ENCODE measurements around the gene ZNF195.
"Not testable (repeated sequence)": the region's sequence is repeated elsewhere in the genome, so short reads cannot be mapped to it uniquely, and the experiment has no call there.

The ZNF195 gene

GRCh38 chr11:3402181-3402860 lies 23.4 kb upstream of the ZNF195 start:
- not testable (repeated sequence) for DNase-seq

DNA sequence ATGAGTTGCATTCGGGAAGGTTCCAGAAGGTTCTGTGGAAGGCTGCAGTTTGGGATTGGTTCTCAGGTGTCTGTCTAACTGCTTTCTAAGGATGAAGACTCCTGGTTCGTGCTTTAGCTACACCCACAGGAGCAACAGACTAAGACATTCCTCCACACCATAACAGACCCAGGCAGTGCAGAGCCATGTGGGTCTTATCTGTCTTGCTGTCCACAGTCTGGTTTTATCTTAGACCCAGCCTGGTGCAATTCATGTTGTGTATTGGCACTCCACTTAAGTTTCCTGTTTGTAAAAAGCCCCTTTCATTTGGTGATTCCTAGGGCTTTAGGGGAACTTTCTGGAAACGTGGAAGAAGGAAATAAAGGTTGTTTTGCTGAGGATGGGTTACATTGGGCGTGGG lies 22.1 kb upstream of the ZNF195 start:
- DNase-seq = not testable (repeated sequence)

GRCh38 chr11:3398509-3398908 lies 19.6 kb upstream of the ZNF195 start:
- DNase-seq = peak in 1 of 3 donors; percentile 25

- not testable (repeated sequence) for DNase-seq
Measured at GRCh38 chr11:3398106-3398505, 19.2 kb upstream of the ZNF195 start.

DNA sequence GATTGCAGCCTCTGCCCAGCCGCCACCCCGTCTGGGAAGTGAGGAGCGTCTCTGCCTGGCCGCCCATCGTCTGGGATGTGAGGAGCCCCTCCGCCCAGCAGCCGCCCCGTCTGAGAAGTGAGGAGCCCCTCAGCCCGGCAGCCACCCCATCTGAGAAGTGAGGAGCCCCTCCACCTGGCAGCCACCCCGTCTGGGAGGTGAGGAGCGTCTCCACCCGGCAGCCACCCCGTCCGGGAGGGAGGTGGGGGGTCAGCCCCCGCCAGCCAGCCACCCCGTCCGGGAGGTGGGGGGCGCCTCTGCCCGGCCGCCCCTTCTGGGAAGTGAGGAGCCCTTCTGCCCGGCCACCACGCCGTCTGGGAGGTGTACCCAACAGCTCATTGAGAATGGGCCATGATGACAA lies 18.3 kb upstream of the ZNF195 start:
- DNase-seq = not testable (repeated sequence)

GRCh38 chr11:3395468-3395867 lies 16.5 kb upstream of the ZNF195 start:
- not testable (repeated sequence) for DNase-seq

GRCh38 chr11:3394956-3395355 lies 16.0 kb upstream of the ZNF195 start:
- DNase-seq = not testable (repeated sequence)

DNA sequence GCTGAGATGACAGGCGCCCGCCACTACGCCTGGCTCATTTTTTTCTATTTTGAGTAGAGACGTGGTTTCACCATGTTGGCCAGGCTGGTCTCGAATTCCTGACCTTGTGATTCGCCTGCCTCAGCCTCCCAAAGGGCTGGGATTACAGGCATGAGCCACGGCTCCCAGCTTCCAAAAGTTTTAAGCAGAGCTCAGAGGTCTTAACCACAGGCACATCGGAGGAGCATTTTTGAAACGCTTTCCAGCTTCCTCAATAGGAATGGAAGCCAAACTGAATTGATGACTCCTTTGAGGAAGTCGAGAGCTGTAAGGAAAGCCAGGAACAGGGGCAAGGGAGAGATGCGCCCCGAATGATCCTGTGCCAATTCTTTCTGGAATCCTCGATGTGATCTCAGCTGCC lies 14.5 kb upstream of the ZNF195 start:
- DNase-seq = not testable (repeated sequence)

DNA sequence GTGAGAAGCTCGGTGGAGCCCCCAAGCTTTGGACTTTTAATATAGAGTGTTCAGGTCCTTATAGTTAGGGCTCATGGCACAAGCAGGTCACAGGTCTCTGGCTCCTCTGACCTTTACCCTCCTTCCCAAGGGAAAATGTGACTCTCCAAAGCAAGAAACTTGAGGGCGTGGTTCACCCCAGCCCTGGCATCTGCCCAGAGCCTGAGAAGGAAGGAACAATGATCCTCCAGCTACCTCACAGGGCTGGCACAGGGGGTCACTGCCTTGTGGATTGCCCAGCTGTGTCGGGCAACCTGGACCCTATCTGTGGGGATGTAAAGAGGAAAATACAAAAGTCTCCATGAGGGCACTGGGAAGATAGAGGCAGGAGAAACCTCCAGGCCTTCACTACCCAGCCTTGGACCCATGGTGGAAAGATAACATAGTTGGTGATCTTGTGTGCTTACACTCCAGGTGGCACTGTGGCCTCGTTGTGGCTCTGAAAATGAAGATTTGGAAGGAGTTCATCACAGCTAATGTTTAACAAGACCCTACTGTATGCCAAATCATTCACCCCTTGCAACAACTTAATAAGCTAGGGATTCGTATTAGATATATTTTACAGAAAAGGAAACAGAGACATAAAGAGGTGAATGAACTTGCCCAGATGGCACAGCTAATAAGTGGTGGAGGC lies 3.8 kb upstream of the ZNF195 start:
- DNase-seq = no peak

DNA sequence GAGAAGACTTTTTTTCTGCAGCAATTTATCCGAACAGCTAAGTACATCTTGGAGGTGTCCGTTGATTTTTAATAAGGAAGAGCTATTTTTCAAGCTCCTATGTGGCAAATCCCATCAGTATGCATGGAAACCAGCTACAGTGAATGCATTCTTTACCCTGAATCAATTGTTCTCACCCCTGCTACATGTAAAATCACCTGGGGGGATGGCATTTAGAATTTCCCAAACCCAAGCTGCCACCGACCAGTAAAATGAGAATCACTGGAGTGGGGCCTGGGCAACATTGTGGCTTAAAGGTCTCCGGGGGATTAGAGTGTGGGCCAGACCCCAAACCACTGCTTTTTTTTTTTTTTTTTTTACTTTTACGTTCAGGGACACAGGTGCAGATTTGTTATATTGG lies 2.8 kb upstream of the ZNF195 start:
- DNase-seq = no peak

DNA sequence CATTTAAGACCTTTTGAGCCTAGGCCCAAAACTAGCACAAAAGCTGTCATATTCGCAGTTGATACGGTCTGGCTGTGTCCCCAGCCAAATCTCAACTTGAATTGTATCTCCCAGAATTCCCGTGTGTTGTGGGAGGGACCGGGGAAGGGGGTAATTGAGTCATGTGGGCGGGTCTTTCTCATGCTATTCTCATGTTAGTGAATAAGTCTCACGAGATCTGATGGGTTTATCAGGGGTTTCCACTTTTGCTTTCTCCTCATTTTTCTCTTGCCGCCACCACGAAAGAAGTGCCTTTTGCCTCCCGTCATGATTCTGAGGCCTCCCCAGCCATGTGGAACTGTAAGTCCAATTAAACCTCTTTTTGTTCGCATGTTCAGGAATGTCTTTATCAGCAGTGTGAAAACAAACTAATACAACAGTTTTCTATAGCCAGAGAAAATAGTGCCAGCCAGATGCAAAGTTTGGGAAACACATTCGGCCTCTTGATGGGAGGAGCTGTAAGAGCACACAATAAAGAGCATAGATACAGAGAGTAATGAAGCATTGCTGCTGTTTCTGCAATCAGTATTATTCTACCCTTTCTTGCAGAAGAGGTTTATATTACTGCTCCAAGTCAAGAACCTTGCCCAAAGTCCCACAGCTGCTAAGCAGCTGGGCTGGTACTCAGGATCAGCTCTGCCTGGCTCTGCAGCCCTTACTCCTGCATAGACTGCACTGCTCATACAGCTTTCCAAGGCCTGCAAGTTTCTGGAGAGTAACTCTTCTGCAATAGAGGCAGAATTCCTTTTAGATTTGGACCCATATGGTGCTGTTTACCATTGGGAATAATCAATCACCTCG lies 2.0 kb upstream of the ZNF195 start:
- no peak for DNase-seq

DNA sequence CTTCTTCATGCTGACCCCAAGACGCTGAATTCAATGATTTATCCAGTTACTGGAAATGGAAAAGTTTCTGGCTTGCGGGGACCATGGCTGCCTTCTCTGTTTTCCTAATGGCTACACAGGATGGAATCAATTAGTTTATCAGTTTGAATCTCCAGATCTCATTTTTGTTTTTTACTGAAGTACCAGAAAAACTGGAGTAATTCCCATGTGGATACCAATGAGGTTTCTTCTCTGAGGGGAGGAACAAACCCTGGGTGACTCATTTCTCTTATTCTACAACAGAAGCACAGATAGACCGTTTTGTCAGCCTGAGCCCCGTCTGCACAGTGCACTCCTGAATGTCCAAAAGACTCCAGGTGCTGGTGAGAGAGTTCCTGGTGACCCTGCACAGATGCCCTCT lies 3.4 kb downstream of the ZNF195 start:
- DNase-seq = no peak

- no peak for DNase-seq
Measured at GRCh38 chr11:3370311-3370870, 8.6 kb downstream of the ZNF195 start.

DNA sequence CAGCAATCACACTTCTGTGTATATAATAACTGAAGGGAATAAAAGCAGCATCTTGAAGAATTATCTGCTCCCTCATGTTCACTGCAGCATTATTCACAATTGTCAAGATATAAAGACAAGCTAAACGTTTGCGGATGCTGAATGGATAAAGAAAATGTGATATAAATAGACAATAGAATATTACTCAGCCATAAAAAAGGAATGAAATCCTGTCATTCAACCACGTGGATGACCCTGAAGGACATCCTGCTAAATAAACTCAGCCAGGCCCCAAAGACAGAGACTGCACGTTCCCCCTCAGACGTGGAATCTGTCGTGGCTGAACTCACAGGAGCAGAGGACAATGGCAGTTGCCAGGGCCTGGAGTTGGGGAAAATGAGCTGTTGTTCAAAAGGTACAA lies 9.6 kb downstream of the ZNF195 start:
- no peak for DNase-seq

DNA sequence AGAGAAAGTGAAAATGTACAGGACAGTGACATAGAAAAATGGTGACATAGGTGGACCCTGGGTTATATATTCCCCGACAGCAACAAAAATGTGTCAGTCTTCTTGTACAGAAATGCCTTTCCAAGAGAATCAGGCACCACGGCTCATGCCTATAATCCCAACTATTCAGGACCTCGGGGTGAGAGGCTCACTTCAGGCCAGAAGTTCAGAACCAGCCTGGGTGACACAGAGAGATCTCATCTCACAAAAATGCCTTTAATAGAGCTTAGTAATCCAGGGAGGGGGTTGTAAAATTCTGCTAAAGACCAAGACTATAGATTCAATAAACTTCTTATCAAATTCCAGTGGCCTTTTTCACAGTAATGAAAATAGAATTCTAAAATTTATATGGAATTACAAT lies 10.7 kb downstream of the ZNF195 start:
- DNase-seq = no peak

- DNase-seq = no peak
Measured at GRCh38 chr11:3367221-3367620, 11.7 kb downstream of the ZNF195 start.

- no peak for DNase-seq
Measured at GRCh38 chr11:3359092-3359824, 19.7 kb downstream of the ZNF195 start.

DNA sequence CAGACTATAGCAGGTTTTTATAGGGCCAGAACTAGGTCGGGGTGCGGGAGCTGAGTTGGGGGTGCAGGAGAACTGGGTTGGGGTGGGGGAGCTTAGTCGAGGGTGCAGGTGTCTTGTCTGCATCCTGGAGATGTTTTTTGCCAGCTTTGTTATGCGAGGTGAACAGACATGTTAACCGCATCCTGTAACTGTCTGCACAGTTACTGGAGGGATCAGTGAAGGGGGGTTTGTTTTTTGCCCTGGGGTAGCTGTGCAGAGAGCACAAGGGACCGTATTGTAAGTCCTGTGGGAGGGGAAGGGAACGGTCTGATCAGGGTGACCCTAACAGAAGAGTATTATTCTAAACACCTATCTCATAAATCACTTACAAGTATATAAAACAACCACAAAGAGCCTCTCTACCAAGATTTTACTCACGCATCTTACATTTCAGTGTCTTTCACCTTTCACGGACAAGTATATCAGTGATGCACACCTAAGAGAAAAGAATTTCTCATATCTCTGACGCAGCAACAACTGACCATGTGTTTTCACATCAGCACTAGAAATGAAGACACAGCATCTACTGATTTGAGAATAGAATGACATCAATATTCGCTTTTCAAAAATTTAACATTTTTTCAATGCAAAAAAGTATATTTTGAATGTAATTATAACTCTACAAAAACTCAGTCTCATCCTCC lies 20.8 kb downstream of the ZNF195 start:
- no peak for DNase-seq

DNA sequence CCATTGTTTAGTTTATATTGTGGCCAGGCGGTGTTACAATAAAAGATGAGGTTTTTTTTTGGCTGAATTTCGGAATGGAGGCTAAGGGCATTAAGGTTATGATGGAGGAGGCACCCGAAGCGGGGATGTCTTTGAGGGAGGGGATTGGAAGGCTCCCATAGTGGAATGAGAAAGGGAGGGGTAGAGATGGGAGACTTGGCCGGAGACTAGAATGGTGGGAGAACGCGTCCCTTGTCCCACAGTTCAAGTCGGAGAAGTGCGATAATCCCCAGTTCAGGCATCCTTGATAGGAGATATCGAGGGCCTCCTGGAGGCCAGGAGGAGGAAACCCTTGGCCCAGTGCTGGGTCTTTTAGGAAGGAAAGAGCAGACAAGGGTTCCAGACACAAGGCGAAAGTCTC lies 21.6 kb downstream of the ZNF195 start:
- no peak for DNase-seq

DNA sequence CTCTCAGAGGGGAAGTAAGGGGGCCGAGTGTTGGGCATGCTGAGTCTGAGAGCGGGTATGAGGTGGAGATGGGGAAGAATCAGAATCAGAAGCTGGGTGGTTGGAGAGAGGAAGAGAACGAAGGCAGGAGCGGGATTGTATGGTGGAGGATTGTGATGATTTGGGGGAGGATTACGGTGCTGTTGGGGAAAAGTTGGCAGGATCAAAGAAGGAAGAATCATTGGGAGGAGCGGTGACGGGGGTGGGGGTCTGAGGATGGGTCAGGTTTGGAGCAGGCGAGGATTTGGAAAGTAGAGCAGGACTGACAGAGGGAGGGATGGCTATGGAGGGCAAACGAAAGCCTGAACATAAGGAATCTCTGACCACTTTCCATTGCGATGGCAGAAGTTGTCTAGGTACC lies 22.1 kb downstream of the ZNF195 start:
- no peak for DNase-seq

DNA sequence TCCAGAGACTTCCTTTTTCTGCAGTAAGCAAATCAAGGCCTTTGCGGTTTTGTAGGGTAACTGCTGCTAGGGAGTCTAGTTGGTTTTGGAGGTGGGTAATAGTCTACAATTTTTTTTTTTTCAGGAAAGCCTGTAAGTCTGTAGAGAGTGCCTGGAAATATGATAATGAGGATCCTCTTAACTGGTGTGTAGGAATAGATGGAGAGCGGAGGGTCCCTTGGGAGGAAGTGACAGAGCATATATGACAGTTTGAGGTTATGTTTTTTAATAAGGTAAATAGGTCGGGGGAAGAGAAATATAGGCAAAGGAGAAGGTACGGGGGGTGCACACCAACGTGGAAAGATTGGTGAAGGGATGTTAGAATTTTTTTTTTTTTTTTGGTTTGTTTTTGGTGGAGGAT lies 25.9 kb downstream of the ZNF195 start:
- DNase-seq = no peak

DNA sequence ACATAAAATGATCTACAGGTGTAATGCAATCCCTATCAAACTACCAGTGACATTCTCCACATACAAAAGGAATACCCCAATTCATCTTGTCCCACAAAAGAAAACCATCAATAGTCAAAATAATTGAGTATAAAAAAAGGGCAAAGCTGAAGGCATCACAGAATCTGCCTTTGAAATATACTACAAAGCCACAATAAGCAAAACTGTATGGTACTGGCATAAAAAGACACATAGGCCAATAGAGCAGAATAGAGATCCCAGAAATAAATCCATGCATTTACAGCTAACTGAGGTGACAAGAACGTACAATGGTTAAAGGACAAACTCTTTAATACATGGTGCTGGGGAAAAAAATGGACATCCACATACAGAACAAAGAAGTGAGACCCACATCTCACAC lies 31.8 kb downstream of the ZNF195 start:
- no peak for DNase-seq
